NCI-H1417 (cell line): ENCODE measurements around the gene CPSF6.
"Not testable (repeated sequence)": the region's sequence is repeated elsewhere in the genome, so short reads cannot be mapped to it uniquely, and the experiment has no call there.

Experiments used
- DNase-seq, 3 experiments: peaks; one replicate each; lab custom pipeline; 2025; lab: John Stamatoyannopoulos, UW

CPSF6 gene

GRCh38 chr12:69239352-69239921 is at the start of gene CPSF6:
CPSF6 (plus strand) TSS chr12:69239569; CDS start chr12:69239647, 78 bp downstream.
- DNase-seq: peak; percentile 97 to 98 (median 98)

- peak in 2 of 3 experiments; percentile 13 to 16 for DNase-seq
Measured at GRCh38 chr12:69196302-69197288, 42.8 kb upstream of the CPSF6 start.

- not testable (repeated sequence) for DNase-seq
Measured at GRCh38 chr12:69199976-69200375, 39.4 kb upstream of the CPSF6 start.

GRCh38 chr12:69204191-69204590 is 35.2 kb upstream of the CPSF6 start:
- no peak for DNase-seq

GRCh38 chr12:69210661-69211060 is 28.7 kb upstream of the CPSF6 start:
- DNase-seq: no peak

- DNase-seq: peak in 2 of 3 experiments; percentile 7 to 65
Measured at GRCh38 chr12:69211160-69211559, 28.2 kb upstream of the CPSF6 start.

GRCh38 chr12:69214169-69214568 is 25.2 kb upstream of the CPSF6 start:
- no peak for DNase-seq

GRCh38 chr12:69225251-69225910 is 14.0 kb upstream of the CPSF6 start:
- no peak for DNase-seq

GRCh38 chr12:69231479-69231878 is 7.9 kb upstream of the CPSF6 start:
- DNase-seq: no peak

GRCh38 chr12:69238589-69239351 is 599 bp upstream of the CPSF6 start:
- no peak for DNase-seq

GRCh38 chr12:69239922-69240630 is 707 bp downstream of the CPSF6 start:
- DNase-seq: peak; percentile 69 to 94 (median 85)

- DNase-seq: peak in 2 of 3 experiments; percentile 51 to 76
Measured at GRCh38 chr12:69240631-69240995, 1.2 kb downstream of the CPSF6 start.

GRCh38 chr12:69241438-69242092 is 2.2 kb downstream of the CPSF6 start:
- DNase-seq: peak in 1 of 3 experiments; percentile 30

GRCh38 chr12:69243099-69244084 is 4.0 kb downstream of the CPSF6 start:
- no peak for DNase-seq

- DNase-seq: no peak
Measured at GRCh38 chr12:69247268-69248018, 8.1 kb downstream of the CPSF6 start.

GRCh38 chr12:69252033-69252432 is 12.7 kb downstream of the CPSF6 start:
- DNase-seq: no peak

GRCh38 chr12:69254046-69254445 is 14.7 kb downstream of the CPSF6 start:
- DNase-seq: peak; percentile 3 to 67 (median 67)

GRCh38 chr12:69254862-69255261 is 15.5 kb downstream of the CPSF6 start:
- no peak for DNase-seq

- no peak for DNase-seq
Measured at GRCh38 chr12:69258655-69259054, 19.3 kb downstream of the CPSF6 start.
